ENCODE measurements around the gene CRTC1.

Gene CRTC1, protein sequence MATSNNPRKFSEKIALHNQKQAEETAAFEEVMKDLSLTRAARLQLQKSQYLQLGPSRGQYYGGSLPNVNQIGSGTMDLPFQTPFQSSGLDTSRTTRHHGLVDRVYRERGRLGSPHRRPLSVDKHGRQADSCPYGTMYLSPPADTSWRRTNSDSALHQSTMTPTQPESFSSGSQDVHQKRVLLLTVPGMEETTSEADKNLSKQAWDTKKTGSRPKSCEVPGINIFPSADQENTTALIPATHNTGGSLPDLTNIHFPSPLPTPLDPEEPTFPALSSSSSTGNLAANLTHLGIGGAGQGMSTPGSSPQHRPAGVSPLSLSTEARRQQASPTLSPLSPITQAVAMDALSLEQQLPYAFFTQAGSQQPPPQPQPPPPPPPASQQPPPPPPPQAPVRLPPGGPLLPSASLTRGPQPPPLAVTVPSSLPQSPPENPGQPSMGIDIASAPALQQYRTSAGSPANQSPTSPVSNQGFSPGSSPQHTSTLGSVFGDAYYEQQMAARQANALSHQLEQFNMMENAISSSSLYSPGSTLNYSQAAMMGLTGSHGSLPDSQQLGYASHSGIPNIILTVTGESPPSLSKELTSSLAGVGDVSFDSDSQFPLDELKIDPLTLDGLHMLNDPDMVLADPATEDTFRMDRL

DNA sequence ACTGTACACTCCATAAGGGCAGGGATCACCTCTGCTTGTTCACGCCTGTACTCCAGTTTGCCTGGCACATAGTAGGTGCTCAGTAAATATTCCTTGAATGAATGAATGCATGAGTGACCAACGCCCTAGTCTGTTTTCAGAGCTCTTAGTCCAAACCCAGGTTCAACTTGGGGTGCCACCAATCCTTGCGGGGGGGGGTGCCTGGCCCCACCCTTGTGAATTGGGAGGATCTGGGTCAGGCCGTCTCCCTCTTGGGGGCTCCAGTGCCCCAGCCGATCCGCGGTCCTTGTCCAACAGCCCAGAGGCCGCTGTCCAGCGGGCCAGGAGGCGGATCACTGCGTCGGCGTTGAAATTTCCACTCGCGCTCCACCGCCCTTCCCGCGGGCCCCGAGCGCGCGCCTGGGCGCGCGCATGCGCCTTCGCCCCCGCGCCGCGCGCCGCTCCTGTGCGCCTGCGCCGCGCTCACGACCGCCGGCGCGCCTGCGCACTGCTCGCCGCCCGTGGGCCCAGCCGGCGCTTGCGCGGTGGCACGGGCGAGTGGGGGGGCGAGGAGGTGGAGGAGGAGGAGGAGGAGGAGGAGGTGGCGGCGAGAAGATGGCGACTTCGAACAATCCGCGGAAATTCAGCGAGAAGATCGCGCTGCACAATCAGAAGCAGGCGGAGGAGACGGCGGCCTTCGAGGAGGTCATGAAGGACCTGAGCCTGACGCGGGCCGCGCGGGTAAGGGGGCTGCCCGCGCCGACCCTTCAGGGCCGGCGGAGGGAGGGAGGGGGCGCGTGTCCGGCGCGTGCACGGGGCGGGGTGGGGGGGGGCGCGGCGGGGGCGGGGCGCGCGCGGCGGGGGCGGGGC, at the start of gene CRTC1:
CRTC1 (plus strand) TSS at position 572 of the 849 bp plus-strand sequence; CDS start at position 595, 23 bp downstream.
- DNase-seq (ENCODE audit: low spot score) = peak; percentile 96

DNA sequence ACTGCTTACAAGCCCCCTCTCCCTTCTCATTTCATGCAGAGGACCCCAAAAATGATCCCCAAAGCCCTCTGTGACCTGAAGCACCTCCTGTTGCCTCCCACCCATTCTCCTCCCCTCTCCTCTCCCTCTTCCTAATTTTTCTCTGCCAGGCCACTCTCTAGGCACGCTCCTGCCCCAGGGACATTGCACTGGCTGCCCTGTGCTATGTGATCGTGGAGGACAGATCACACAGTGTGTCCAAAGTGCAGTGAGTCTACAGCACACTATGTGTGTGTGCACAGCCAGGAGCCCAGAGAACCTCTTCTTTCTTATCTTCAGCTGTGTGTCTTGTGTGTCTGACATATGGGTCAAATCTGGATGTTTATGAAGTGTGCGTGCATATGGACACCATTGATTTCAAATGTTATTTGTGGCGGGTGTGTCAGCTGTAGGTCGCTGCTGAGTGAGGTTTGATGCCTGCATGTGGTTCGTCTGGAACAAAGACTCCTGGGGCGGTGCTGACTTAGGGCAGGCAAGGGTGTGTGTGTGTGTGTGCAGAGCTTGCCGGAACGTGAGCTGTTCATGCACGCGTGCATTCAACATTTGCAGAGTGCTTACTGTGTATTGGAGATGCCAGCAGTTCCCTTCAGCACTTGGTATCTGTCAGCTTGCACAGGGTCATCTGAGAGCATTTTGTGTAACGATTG, 48.7 kb upstream of the CRTC1 start:
- DNase-seq (ENCODE audit: low spot score) = no peak

DNA sequence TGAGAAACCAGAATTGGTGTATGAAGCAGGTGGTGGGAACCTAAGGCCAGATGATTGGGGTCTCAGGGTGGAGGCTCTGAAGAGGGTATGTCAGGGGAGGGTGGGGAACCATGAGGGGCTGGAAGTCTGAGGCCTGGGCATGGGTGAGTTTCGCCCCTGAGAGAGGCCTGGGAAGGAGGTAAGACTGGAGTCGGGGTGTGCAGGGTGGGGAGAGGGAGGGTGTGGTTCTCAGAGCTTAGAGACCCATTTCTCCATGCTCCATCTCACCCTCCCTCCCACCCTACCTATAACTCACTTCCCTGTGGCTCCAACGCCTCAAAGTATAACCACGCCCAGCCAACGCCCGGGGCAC, 47.7 kb upstream of the CRTC1 start:
- DNase-seq (ENCODE audit: low spot score) = no peak

DNA sequence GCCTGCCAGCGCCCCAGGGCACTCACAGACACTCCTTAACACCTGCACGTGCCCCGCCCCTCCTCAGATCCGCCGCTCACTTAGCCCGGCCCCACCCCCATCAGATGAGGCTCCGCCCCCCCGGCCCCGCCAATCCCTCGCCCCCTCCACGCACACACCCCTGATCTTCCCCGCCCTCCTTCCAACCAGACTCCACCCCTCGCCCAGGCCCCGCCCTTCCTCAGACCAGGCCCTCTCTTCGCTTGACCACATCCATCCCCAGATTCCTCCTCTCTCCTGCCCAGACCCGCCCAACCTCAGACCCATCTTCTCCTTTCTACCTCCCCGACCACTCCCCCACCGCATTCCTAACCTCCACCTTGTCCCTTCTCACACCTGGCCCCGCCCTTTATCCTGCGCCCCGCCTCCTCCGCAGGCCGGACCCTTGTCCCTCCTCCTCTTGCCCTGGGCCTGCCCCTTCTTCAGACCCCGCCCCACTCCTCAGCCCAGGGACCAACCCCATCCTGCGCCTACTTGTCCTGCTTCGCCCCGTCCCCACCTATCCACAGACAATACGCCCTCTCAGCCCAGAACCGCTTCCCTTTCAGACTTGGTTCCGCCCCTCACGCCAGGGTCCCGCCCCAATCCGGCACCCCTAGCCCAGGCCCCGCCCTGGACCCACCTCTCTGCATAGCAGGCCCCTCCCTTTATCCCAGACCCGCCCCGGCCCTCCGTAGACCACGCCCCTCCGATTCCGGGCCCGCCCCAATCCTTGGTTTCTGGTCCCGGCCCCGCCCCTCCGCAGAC, 47.1 kb upstream of the CRTC1 start:
- DNase-seq (ENCODE audit: low spot score) = peak; percentile 97

DNA sequence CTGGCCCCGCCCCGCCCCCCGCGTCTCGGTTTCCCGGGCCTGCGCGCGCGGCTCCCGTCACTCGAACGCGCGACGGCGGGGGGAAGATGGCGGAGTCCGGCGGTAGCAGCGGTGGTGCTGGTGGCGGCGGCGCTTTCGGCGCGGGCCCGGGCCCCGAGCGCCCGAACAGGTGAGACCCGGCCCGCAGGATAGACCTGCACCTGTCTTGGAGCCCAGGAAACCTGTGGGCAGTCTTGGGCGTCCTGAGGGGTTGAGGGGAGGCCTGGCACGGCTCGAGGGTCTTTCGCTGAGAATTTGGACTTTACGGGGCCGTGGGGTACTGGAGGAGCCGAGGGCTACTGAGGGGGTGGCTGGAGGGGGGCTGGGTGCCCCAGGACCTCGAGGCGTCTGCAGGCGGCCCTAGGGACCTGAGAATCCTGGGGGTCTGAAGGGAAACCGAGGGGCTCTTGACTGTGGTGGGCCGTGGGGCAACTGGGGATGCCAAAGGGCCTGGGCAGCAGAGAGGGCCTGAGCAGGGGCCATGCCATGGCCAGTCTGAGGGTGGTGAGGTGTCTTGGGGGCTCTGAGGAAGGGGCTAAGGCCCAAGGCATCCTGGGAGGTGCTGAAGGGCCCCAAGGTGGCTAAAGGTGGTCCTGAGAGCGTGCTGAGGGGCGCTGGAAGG, 46.4 kb upstream of the CRTC1 start, which contains the start of gene KLHL26:
KLHL26 (plus strand) TSS at position 60 of the 661 bp plus-strand sequence; CDS start at position 87, 27 bp downstream.
- no peak for DNase-seq (ENCODE audit: low spot score)

DNA sequence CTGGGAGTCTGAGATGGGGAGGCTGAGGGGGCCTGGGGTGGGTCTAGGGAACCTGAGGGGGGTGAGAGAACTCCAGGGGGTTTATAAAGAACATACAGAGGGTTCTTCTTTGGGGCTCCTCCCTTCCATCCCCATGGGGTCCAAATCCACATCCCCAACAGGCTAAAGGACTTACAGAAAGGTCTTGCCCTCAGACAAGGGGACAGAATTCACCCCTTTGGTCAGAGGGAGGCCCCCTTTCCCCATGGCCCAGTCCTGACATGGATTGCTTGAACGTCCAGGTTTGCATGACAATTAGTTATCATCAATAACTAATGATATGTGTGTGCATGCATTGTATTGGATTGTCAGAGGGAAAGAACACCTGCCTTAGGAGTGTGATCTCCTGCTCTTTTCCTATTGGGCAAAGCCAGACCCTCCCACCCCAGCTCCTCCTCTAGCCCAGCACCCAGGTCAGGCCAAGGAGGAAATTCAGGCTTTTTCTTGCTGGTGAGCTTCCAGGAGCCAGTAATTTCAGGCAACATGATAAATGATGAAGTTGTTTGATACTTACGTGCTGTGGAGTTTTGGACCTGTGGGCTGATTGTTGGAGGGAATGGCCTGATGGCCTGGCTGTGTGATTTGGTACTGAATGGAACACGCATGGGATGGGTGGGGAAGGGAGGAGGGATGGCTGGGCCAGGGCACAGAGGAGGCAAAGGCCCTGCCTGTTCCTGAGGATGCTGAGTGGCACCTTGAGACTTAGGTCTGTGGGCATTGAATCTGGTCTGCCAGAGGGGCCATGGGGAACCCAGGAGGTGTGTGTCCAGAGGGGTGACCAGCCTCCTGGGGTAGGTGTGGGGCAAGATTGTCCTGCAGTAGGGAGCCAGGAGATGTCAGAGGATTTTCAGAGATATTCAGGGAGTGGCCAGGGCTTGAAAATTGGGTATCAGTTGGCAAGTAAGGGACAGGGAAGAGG, 45.5 kb upstream of the CRTC1 start:
- no peak for DNase-seq (ENCODE audit: low spot score)

DNA sequence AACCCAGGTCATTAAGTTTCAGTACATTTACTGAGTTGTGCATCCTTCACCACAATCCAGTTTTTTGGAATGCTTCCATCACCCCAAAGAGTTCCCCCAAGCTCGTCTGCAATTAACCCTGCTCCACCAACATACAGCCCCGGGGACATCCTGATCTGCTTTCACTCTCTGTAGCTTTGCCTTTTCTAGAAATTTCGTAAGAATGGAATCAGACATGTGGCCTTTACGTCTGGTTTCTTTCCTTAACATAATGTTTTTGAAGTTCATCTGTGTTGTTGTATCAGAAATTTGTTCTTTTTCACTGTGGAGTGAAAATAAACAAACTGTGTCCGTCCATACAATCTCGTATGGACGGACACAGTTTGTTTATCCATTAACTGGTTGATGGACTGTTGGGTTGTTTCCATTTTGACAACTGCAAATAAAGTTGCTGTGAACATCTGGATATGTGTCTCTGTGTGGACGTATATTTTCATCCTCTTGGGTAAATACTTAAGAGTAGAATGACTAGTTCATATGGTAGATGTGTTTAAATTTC, 43.7 kb upstream of the CRTC1 start:
- no peak for DNase-seq (ENCODE audit: low spot score)

DNA sequence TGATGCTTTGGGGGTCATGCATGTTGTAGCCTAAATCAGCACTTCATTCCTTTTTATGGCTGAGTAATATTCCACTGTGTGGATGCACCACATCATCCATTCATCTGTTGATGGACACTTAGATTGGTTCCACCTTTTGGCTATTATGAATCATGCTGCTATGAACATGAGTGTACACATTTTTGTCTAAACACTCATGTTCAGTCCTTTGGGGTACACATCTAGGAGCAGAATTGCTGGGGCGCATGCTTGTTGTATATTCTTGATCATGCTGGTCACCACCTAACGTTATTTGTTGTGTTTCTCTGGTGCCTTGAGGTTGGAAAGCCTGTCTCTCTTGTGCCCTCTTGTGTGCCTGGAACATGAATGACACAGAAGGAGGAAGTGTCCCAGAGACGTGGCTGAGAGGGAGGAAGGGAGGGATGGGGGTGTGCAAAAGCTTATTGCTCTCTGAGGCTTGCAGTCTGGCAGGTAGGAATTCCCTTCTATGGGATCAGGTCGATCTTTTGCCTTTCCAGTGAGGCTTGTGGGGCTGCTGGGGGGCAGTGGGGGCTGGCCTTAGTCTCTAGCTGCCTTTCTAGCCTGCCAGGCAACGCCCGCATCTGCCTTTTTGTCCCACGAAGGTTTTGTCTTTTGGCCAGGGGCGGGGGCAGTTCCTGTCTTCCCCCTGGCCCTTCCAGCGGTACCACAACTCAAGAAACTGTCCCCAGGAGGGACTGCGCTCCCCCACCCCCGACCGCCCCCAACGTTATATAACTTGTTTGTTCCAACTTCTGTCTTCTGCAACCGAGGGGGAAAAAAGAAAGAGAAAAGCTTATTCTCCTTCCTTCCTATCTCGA, 39.1 kb upstream of the CRTC1 start:
- no peak for DNase-seq (ENCODE audit: low spot score)

DNA sequence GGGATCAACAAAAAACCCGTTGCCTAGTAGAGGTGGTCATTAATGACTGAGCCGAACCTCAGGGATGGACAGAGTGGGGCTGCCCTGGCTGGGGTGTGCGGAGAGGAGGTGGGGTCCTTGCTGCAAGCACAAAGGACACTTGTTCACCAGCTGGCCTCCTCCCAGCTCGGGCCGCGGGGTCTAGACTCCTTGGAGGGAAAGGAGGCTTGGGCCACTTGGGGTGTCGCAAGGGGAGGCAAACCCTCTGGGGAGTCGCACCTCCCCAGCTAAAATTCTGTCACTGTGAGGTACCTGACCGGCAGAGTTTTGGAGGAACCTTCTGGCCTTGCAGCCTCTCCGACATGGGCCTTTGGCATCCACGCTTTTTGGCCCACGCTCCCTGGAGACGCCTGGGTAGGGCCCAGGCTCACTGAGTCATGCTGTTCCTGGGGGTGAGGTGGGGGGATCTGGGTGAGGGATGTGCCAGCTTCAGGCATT, 38.4 kb upstream of the CRTC1 start:
- DNase-seq (ENCODE audit: low spot score) = no peak

DNA sequence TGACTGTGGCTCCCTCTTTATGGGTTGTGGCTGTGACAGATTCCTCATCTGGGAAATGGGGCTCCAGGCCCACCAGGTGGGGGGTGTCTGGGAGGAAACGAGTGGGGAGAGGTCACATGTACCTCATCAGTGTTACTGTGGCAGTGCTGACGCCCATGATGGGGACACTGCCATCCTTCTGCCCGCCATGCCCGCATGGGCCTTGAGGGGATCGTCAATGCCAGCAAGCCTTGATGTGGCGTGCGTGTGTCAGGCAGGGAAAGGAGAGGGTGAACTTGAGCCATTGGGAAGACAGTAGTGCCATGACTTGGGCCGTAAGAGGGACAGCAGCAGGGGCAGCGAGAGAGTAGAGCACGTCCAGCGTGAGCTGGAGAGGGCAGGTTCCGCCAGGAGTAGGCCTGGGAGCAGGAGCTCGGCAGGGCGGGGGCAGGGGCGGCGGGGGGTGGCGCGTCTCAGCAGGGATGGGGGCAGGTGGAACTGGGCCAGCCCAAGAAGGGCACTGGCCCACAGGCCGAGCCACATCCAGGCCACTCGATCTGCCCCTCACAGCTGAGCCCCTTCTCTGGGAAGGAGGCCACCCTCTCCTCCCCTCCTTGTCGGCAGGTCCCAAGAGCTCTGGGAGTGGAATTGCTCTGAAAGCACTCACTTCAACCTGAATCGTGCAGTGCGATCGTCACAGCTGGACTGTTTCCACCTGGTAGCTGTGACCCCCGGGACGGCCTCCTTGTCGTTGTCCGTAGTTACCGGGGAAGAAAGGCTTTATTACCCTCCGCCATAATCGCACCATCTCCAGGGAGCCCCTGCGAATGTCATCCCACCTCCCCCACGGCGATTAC, 36.7 kb upstream of the CRTC1 start:
- DNase-seq (ENCODE audit: low spot score) = no peak

DNA sequence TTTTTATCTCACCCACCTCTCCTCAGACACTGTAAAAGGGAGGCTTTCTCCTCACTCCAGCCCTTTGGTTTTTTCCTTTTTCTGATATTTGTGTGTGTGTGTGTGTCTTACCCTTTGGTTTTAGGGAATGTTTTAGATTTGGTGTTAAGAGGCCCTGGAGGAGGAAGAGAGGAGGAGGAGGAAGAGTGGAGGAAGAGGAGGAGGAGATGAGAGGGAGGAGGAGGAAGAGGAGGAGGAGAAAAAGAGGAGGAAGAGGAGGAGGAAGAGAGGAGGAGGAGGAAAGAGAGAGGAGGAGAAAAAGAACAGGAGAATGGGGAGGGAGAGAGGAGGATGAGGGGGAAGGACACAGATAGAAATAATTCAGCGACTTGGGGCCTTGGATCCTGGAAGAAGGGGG, 36.1 kb upstream of the CRTC1 start:
- no peak for DNase-seq (ENCODE audit: low spot score)

DNA sequence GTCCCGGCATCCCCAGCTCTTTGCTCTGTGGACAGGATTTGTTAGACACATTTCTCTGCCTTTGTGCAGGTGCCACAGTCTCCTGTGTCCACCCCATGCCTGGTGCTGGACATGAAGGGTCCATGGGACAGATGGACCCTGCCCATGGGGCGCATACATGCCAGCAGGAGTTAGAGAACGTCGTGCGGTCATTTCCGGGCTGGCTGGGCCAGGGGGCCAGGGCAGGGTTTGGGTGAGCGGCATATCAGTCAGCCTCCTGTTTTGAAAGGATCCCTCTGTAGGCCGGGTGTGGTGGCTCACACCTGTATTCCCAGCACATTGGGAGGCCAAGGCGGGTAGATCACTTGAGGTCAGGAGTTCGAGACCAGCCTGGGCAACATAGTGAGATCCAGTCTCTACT, 35.7 kb upstream of the CRTC1 start:
- no peak for DNase-seq (ENCODE audit: low spot score)

DNA sequence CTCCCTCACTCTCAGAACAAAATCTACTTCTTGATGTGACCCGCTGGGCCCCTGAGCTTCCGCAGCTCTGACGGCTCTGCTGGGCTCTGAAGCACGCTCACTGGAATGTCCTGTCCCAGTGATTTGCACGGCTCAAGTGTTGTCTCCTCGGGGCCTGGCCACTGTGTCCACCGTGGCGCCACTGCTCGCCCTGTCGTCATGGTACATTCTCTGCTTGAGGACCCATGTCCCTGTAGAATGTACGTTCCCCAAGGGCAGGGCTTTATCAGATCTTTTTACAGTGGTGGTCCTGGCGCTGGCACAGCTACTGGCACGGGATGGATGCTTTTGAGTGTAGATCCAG, 34.5 kb upstream of the CRTC1 start:
- DNase-seq (ENCODE audit: low spot score) = no peak

DNA sequence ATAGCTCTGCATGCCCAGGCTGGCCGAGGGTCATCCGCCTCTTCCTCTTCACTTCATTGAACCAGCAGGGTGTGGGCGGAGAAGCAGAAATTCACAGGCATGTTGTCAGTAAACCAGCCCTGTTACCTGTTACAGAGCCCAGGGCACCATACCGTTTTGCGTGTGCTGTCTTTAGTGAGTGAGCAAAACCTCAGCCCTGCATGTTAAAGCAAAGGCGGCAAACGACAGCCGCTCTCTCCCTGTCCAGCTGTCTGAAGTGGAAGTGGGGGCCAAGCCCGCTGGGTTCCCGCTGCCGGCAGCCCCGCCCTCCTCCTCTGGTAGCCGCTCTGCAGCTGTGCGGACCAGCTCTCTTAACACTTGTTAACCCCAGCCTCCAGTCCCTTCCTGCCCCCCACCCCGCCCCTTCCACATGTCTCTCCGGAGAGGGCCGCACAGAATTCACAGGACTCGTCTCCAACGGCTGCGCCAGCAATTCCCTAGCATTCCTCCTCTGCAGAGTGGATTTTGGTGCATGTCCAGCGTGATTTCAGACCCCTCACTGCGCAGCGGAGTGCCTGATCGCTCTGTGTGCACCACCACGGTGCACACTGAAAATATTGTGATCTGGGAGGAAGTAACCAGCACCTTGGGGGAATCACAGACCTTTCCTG, 34.0 kb upstream of the CRTC1 start:
- peak; percentile 88 for DNase-seq (ENCODE audit: low spot score)

DNA sequence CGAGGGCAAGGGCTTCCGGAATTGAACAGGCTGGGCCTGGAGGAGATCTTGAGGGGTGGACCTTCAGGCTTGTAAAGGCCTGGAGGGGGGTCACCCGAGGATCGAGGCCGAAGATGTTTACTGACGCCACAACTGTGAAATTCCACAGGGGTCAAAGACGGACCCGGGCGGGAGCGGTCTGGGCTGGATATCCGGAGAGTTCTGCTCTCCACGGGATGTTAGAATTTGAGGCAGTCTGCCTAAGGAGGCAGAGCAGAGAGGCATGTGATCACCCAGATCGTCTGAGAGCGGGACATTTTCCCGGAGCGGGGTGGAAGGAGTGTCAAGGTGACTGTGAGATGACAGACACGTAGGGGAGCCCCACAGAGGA, 33.5 kb upstream of the CRTC1 start:
- peak; percentile 81 for DNase-seq (ENCODE audit: low spot score)

DNA sequence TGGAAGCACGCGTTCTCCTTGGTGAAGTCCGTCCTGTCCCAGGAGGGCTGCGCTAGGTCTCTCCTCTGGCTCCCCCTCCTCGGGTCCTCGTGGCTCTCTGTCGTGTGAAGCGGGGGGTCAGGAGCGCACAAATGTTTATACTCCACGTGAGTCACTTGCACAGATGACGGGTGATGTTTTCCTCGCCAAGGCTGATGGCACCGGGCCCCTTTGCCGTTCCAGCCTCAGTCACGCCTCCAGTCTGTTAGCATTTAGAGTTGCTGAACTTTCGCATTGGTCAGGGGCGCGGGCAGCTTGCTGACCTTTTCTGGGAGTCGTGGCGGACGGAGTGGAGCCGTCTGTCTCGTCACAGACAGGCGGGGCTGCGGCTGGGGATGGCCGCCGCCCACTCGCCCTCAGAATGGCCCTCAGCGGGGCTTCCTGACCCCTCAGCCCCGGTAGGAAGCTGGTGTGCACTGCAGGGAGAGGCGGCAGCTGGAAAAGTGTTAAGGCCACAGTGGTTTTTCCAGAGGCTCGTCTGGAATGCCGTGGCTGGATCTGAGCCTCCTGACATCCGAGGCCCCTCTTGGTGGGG, 32.9 kb upstream of the CRTC1 start:
- peak; percentile 82 for DNase-seq (ENCODE audit: low spot score)

DNA sequence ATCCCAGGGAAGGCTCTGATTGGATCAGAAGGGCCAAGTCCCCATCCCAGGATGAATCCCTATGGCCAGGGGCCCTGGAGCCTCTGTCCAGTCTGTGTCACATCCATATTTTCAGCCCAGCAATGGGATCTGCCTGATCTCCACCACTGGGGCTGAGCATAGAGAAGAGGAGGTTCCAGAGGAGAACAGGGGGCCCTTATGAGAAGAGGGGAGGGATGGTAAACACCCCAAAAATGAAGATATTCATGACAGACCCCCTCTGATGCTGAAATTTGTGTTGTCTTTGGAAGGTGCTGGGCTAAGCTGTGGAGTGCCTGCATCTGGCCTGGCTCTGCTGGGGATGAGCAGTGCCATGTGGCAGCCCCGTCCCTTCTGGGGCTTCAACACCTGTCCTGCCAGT, 32.2 kb upstream of the CRTC1 start:
- DNase-seq (ENCODE audit: low spot score) = no peak
